ENCODE measurements around the gene GNMT.
"Not testable (repeated sequence)": the region's sequence is repeated elsewhere in the genome, so short reads cannot be mapped to it uniquely, and the experiment has no call there.

GNMT gene

DNA sequence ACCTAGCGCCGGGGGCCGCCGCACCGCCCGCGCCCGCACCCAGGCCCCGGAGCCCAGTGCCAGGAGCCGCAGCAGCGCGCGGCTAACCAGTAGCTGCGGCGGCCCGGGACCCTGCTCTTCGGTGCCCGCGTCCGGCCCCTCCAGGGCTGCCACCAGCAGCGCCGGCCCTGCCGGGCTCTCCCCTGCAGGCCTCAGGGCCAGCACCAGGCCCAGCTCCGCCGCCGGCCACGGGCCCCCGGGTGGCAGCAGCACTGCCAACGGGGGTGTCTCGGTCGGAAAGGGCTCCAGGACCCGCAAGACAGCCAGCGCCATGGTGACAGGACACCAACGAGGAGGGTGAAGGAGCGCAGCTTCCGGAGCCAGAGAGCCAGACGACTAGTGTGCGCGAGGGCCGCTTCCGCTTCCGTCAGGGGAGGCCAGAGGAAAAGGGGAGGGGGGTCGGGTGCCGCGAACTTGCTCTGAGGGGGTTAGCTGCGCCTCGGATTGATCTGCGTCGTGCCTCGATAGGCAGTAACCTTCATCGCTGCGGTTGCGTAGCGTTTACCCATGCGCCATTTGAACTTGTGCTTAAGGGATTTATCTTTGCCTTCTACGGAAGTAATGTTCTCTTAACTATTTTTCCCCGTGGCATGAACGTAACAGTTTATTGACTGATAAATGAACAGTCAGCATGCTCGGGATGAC, 18.4 kb downstream of the GNMT start, which contains the start of gene PEX6:
Gene PEX6, minus strand, starts transcription at position 343 of the 684 bp plus-strand sequence. Its CDS starts 31 bp downstream, at position 312.
- peak; percentile 70 for DNase-seq

DNA sequence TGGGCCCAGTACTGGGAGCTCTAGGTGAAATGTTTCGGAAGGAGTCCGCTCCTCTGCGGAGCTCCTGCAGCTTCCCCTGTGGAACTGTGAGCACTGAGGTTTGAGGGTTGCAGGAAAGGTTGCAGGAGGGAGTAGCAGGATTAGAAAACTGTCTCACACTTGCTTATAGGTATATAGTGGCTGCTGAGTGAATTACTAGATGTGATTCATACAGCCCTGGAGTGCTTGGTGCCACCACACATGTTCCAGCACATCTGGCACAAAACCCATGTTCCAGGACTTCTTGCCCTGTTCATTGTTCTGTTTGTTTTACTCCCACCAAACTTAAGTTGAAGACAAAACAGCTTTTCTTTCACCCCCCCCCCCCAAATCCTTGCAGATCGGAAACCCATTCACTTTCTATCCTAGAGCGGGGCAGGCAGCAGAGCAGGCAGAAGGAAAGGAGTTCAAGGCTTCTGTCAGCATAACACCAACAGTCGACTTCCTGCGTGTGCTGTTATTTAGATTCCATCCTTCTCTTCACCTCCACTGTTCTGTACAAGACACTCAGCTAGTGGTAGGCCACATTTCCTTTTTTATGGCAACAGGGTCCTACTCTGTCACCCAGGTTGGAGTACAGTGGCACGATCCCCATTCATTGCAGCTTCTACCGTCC, 19.1 kb downstream of the GNMT start:
- DNase-seq = no peak

GRCh38 chr6:42981836-42982235, 21.3 kb downstream of the GNMT start:
- no peak for DNase-seq

DNA sequence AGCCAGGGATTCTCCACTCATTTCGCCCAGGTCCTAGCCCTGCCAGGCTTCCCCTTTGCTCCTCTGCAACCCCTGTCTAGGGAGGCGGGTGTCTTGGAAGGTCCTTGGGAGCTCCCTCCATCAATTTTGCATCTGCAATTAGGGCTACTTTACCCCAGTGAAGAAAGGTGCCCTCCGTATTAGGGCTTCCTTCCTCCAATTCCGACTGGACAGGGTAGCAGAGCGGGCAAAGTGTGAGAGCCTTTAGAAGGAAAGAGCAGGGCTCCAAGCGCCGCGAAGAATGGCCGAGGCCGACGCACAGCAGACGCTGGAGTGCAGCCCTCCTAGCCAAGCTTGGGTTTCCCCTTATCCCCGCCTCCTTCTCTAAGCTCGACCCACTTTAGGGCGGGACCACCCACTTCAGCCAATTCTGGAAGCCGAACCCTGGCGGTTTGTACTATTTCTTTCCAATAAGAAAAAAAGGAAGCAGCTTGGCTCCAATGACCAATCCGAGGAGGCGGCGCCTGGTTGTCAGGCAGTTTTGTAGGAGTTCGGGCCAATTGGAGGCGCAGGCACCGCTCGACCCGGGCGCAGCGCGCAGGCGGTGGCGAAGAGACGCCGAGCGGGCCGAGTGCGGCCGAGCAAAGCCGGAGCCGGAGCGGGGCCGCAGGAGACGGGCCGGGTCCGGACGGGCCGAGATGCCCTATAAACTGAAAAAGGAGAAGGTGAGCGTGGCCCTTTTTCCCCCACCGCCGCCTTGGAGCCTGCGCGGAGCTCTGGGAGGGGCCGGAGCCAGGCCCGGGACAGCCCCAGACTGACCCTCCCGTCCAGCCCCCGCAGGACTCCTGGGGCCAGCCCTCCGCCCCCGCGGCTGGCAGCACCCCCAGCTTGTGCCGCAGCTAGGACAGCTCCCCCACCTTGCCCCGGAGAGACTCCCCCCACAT, 23.7 kb downstream of the GNMT start, which contains the start of gene PPP2R5D:
Gene PPP2R5D, plus strand, starts transcription at position 570 of the 923 bp plus-strand sequence. Its CDS starts 108 bp downstream, at position 678.
- DNase-seq = peak; percentile 95

GRCh38 chr6:42984924-42985475, 24.4 kb downstream of the GNMT start:
- no peak for DNase-seq

DNA sequence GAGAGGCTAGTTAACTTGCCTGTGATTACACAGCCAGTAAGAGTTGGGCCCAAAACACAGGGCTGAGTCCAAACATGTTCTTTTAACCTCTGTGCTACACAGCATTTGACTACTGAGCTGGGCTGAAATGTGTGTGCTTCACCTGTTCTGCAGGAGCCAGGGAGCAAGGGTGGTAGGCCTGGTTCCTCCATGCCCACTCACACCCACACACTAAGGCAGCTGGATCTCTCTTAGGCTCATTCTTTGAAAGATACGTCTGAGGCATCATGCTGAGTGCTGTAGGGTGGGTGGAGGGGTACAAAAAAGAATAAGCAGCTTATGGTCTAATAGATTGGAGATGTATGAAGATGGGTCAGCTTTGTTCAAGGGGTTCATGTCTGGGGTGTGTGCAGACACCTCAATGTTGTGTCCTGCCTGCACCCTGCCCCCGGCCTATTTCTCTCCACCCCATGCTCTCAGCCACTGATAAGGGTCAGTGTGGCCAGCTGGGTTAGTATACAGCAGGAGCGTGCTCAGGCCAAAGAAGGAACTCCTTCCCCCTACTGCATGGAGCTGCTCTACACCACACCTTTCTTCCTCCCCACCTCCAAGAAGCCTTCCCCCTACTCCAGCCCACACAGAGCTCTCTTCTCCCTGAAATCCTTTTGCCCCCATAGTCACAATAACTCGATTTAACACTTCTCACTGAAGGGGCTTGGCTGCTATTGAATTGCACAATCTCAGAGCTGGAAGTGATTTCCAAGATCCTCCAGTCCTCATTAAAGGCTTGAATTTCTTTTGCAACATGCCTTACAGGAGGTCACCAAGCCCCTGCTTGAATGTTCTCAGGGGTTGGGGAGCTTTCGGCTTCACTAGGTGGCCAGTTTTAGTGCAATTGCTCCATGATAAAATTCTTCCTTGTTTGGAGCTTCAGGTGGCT, 27.2 kb downstream of the GNMT start:
- DNase-seq = no peak

DNA sequence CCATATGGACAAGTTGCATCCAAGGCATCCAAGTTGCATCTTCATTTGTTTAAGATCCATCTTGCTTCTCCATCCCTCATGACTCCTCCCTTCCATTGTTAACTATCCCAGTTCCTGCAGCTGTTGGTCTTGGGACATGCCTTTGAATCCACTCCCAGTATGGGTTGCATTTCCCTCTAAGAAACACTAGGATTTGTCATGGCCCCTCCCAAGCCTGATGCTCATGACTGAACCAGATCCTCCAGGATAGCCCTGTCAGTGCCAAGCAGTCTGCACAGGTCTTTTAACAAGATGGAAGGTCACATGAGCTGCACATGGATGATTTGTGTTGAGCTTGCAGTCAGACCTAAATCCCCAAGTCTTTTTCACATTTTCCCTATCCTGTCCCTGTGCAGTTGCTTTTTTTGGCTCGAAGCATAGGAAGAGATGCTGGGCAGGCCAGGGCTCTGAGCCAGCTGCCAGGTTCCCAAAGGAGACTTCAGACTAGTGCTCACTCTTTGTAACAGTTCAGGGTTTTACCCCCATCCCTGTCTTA, 28.0 kb downstream of the GNMT start:
- DNase-seq = no peak

- DNase-seq = no peak
Measured at GRCh38 chr6:42989923-42990322, 29.4 kb downstream of the GNMT start.

DNA sequence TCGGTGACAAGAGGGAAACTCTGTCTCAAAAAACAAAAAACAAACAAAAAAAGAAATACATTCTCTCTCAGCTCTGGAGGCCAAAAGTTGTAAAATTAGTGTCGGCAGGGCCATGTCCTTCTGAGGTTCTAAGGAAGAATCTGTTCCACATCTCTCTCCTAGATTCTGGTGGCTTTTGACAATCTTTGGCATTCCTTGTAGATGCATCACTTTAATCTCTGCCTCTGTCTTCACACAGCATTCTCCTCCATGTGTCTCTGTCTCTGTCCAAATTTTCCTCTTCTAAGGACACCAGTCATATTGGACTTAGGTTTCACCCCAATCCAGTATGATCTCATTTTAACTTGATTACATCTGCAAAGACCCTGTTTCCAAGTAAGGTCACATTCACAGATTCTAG, 32.9 kb downstream of the GNMT start:
- no peak for DNase-seq

DNA sequence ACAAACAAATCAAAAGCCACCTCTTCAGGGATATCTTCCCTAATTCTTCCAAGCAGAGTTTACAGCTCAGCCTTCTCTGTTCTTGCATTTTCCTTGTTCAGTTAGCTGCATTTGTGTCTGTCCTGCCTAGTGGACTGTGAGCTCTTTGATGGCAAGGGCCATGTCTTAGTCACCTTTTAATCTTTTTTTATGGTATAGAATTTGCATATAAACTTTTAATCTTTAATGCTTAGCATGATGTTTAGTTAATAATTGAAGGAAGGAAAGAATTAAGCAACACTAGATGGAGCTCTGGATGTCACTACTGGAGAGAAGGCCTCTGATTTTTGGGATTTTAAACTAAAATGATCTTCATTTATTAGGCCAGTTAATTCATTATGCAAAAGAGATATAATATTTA, 36.0 kb downstream of the GNMT start:
- DNase-seq = no peak

GRCh38 chr6:42998205-42998604, 37.7 kb downstream of the GNMT start:
- DNase-seq = not testable (repeated sequence)

DNA sequence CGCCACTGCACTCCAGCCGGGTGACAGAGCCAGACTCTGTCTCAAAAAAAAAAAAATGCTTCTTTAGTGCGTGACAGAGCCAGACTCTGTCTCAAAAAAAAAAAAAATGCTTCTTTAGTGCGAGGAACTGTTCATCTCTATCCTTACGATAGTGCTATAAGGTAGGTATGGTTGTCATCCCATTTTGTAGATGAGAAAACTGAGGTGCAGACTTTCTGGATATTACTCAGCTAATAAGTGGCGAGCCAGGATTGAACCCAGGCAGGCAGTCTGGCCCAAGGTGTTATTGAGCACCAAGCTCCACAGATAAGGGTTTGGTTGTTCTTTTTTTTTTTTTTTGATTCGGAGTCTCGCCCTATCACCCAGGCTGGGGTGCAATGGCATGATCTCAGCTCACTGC, 41.3 kb downstream of the GNMT start:
- no peak for DNase-seq

DNA sequence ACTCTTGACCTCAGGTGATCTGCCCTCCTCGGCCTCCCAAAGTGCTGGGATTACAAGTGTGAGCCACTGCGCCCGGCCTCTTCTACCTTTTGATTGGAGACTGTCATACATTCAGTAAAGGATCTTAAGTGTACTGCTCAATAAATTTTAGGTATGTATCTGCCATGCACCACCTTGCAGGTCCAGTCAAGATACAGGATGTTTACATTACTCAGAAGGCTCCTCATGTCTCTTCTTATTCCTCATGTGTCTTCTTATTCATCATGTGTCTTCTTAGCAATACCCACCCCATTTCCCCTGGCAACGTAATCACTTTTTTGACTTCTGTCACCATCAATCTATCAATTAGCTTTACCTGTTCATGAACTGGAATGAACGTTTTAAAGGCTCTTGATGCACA, 45.3 kb downstream of the GNMT start:
- DNase-seq = no peak

GRCh38 chr6:43006251-43006650, 45.7 kb downstream of the GNMT start:
- no peak for DNase-seq

- no peak for DNase-seq
Measured at GRCh38 chr6:43007126-43007525, 46.6 kb downstream of the GNMT start.

- no peak for DNase-seq
Measured at GRCh38 chr6:43009124-43009523, 48.6 kb downstream of the GNMT start.

DNA sequence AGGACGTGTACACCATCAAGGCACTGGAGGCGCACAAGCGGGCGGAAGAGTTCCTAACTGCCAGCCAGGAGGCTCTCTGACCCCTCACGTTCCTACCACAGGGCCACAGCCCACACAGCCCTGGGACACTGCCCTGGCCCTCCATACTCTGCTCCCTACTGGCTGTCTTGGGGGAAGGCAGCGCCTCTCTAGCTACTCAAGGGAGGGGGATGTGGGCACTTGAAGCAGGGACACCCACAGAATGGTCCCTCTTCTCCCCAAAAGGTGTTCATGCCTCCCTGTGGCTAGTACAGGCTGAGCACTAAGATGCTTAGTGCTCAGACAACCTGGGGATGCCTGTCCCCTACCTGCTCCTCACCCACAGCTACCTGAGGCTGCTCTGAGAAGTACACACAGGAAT, 50.7 kb downstream of the GNMT start:
- no peak for DNase-seq

- DNase-seq = no peak
Measured at GRCh38 chr6:43012364-43012763, 51.8 kb downstream of the GNMT start.

- DNase-seq = no peak
Measured at GRCh38 chr6:43013097-43013842, 52.7 kb downstream of the GNMT start.
